Right lobe of liver (tissue), 4 donors: ENCODE results near the gene PLEKHO1.

Source experiments
- POLR2A ChIP-seq: fragments of 450-650 bp; IDR thresholded peaks from one replicate; pipeline ENCODE4 v1.6.1; 2017; ENCODE audit warnings: antibody characterized with exemption, mild to moderate bottlenecking
- TF ChIP-seq, protein P1 (sequence below), 4 donors: fragments of 200-600 bp in 3 of 4; fragments of 450-650 bp in 1 of 4; IDR thresholded peaks; one replicate each; pipeline versions ENCODE4 v1.5.1 to v1.8.0; 2016 to 2022; ENCODE audit warnings: antibody characterized with exemption in 4 of 4, mild to moderate bottlenecking in 2 of 4
- donor health status: DM: no; HTN: no; CAD: no.
- donor health status: DM: no; HTN: no; CAD: no.
- donor health status: DM: no; HTN: yes; CAD: no.

DNA sequence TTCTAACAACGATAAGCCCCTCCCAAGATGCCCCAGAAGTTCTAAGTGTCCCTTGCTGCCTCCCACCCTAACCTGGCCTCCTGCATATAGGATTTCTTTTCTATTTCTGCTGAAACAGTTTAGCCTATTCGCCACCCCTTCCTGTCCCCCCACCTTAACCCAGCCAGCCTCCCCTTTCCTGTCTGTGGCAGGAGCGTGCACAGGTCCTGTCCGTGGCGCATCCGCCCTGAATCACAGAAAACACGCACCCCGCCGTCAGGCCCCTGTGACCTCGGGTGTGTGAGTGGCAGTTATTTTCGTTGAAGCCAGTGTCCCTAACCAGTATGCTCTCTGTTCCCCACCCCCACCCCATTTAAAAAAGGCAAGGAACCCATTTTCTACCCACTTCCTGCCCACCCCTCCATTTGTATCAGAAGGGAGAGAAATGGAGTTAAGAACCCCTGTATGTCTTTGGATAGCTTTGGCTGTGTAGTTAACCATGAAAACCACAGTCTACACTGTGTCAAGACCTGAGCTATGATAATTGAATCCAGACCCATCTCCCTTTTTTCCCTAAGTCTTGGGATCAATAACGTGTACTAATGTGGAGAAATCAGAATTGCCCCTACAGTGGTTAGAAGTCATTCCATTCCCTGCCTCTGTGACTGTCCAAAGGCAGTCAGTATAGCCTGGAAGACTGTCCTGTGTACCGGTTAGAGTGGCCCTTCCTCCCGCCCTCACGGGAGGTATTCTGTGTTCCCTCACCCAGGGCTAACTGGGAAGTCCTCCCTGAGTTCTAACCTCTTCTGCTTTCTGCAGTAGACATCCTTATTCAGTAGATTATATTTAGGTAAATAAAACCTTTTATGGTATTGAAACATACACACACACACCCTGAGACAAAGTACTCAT is 1.8 kb downstream of the PLEKHO1 start:
- no peak for TF ChIP-seq POLR2A
- TF ChIP-seq, protein P1, sequence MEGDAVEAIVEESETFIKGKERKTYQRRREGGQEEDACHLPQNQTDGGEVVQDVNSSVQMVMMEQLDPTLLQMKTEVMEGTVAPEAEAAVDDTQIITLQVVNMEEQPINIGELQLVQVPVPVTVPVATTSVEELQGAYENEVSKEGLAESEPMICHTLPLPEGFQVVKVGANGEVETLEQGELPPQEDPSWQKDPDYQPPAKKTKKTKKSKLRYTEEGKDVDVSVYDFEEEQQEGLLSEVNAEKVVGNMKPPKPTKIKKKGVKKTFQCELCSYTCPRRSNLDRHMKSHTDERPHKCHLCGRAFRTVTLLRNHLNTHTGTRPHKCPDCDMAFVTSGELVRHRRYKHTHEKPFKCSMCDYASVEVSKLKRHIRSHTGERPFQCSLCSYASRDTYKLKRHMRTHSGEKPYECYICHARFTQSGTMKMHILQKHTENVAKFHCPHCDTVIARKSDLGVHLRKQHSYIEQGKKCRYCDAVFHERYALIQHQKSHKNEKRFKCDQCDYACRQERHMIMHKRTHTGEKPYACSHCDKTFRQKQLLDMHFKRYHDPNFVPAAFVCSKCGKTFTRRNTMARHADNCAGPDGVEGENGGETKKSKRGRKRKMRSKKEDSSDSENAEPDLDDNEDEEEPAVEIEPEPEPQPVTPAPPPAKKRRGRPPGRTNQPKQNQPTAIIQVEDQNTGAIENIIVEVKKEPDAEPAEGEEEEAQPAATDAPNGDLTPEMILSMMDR (IDR thresholded peaks at IDR 0.05), result no peak
